HG03095 (cell line): Measurements from ENCODE around the gene PRKD2.
A peak's percentile ranks its signal among the peaks of the same experiment; 100 is the strongest.

Experiments used
- ATAC-seq: cut with Tn5 transposase; IDR thresholded peaks from one replicate; pipeline ENCODE4 v1.9.1; 2021; ENCODE audit warnings: moderate library complexity; ENCODE audit not compliant: unreplicated experiment

PRKD2 gene

GRCh38 chr19:46665072-46665471 lies 51.8 kb downstream of the PRKD2 start:
- ATAC-seq: no peak

DNA sequence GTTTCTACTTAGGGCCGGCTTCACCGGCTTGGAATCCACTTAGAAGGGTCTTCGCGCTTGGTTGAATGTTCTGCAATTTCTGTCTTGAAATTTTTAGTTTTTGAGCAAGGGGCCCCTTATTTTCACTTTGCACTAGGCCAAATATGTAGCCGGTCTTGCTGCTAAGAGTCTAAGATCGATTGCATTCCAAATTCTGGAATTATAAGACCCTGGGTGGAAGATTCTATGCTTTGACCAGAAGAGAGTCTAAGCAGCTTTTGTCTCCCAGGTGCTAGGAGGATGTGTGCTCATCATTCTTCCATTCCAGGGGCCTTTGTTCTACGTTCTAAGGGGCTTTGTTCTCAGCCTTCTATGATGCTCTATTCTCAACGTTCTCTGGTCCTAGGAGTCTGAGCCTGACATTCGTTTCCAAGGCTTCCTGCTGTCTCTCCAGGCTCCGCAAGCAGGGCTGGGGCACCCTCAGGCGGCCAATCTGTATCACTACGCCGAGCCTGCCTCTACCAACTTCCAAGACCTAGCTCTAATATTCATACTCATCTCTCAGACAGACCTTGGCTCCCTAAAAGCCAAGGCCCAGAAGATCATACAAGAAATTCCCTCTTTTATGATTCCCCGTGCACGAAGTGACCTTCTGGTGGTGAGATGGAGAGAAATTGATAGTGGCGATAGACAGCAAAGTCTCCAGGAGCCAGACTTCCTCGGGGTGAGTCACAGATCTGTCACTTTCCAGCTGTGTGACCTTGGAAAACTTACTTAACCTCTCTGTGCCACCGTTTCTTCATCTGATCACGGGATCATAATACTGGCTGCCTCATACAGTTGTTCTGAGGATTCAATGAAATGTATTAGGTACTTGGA lies 55.0 kb downstream of the PRKD2 start:
- no peak for ATAC-seq

DNA sequence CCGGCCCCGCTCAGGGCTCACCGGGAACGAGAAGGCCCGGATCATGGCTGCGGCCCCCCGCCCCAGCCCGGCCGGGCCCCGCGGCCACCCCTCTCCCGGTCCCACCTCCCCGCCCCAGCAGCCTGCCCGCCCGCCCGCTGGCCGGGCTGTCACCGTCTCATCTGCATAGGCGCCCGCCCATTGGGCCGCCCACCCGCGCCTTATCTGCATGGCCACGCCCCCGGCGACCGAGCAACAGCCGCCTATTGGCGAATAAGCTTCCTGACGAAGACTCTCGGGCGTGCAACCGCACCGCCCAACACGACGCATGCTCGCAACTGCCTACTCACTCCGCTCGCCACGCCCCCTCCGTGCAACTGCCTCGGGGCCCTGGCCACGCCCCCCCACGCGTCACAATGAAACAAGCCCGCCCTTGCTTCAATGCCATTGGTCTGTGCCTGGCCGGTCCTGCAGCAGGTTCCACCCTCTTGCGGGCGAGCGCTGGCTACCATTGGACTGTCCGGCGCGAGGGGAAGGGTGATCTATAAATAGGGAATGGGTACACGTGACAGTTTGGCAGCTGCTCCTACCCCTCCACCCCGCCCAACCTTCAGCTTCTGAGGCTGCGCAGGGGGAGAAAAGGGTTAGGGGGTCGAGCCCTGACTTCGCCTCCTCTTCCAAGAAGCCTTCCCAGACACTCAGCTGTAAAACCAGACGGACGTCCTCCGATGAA lies 55.7 kb downstream of the PRKD2 start, which contains the start of gene DACT3:
DACT3 (minus strand) TSS at position 163 of the 712 bp plus-strand sequence; CDS start at position 45, 118 bp downstream.
- ATAC-seq: peak; percentile 85

DNA sequence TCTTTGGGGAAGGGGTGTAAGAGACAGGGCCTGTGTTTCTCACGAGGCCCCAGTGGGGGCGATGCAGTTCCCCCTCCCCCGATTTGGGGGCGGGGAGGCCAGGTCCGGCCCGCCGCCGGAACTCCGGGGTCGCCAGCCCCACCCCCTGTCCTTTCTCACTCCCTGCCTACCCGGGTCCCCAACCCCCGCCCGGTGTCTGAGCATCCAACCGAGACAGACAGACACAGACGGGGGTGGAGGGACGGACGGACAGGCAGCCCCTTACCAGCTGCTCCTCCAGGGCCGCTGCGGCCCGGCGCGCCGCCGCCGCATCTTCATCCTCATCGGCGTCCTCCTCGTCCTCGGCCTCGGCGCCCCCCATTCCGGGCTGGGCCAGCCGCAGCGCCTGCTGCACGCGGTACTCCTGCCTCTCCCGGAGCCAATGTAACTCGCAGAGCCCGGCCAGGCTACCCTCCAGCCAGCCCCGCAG lies 56.3 kb downstream of the PRKD2 start:
- no peak for ATAC-seq

GRCh38 chr19:46660008-46660517 lies 56.9 kb downstream of the PRKD2 start:
- ATAC-seq: no peak

GRCh38 chr19:46659151-46660007 lies 57.5 kb downstream of the PRKD2 start:
- no peak for ATAC-seq

DNA sequence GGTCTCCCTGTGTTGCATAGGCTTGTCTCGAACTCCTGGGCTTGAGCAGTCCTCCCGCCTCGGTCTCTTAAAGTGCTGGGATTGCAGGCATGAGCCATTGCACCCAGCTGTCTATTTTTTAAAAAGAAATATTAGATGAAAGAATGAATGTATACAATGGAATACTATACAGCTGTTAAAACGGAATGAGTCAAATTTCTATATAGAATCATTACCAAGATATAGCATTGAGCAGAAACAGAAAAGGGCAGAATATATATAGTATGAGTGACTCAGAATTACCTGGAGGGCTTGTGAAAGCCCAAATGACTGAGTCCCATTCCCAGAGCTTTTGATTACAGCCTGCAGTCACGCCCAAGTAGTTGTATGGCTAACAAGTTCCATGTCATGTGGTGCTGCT lies 60.4 kb downstream of the PRKD2 start:
- no peak for ATAC-seq

- ATAC-seq: no peak
Measured at GRCh38 chr19:46654621-46655152, 62.2 kb downstream of the PRKD2 start.

- no peak for ATAC-seq
Measured at GRCh38 chr19:46650445-46650844, 66.5 kb downstream of the PRKD2 start.

GRCh38 chr19:46648961-46649960 lies 67.7 kb downstream of the PRKD2 start:
- no peak for ATAC-seq

DNA sequence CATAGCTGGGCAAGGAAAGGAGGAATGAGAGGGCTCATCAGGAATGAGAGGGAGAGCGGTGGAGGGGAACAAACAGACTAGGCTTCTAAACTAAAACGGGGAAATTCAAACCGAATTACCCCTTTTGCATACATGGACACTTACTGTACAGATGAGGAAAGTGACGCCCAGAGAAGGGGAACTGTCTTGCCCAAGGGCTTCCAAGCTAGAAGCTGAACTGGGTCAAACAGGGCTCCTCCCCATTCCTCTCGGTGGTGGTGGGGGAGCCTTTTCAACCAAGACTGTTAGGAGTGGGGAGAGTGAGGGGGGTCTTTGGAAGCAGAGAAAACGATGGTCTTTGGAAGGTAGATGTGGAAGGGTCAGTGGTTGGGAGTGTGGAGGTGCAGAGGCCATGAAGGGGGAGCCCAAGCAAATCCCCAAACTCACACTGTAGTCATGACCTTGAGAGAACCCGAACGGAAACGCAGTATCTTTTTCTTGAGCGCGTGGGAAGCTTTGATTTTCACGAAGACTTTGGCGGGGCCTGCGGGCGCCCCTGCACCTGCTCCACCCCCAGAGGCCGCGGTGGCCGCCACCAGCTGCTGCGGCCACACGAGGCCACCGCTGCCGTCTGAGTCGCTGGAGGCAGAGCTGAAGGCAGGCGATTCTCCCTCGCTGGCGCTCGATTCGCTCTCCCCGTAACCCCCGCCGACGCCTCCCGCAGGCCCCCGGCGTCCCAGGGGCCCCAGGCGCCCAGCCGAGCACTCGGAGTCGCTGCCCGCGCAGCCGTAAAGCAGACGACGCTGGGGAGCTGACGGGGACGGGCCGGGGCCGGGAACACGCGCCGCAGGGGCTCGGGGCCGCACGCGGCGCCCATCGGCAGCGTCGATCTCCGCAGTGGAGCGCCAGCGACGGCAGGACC lies 68.6 kb downstream of the PRKD2 start:
- ATAC-seq: no peak

DNA sequence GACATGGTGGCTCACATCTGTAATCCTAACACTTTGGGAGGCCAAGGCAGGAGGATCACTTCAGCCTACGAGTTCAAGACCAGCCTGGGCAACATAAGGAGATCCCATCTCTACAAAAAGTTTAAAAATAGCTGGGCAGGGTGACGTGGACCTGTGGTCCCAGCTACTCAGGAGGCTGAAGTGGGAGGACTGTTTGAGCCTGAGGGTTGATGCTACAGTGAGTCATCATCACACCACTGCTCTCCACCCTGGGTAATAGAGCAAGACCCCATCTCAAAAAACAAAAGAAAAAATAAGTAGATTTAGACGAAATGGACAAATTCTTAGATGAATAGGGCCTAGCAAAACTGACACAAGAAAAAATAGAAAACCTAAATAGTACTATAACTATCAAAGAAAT lies 70.5 kb downstream of the PRKD2 start:
- no peak for ATAC-seq

- no peak for ATAC-seq
Measured at GRCh38 chr19:46644720-46645119, 72.2 kb downstream of the PRKD2 start.

- no peak for ATAC-seq
Measured at GRCh38 chr19:46640656-46641055, 76.3 kb downstream of the PRKD2 start.

- ATAC-seq: no peak
Measured at GRCh38 chr19:46639358-46640182, 77.3 kb downstream of the PRKD2 start.

- ATAC-seq: no peak
Measured at GRCh38 chr19:46637224-46637623, 79.7 kb downstream of the PRKD2 start.

- ATAC-seq: no peak
Measured at GRCh38 chr19:46635920-46636761, 80.8 kb downstream of the PRKD2 start, which contains the start of gene GNG8. Gene GNG8 (minus strand): TSS chr19:46636202. CDS start chr19:46634682, 1,520 bp downstream.
